Glutamatergic neuron (in vitro differentiated cells): ENCODE measurements around the gene THSD4. TPM values are rescaled to one million over a fixed set of nuclear protein-coding genes. Genes with fewer than 3 reads are reported as not detected.

Experiments used
- DNase-seq: peaks from one replicate; pipeline ENCODE4 v3.0.0; 2022
- H3K27ac Mint-ChIP-seq: one replicate; pipeline ENCODE4 v1.8.0; 2020; ENCODE audit warnings: mild to moderate bottlenecking, mixed read lengths, inconsistent platforms; ENCODE audit not compliant: unreplicated experiment
- H3K27me3 Mint-ChIP-seq: one replicate; pipeline ENCODE4 v1.8.0; 2020; ENCODE audit warnings: mild to moderate bottlenecking, moderate library complexity, mixed read lengths, inconsistent platforms; ENCODE audit not compliant: unreplicated experiment
- H3K36me3 Mint-ChIP-seq: one replicate; pipeline ENCODE4 v1.8.0; 2020; ENCODE audit warnings: mild to moderate bottlenecking, mixed read lengths, inconsistent platforms; ENCODE audit not compliant: unreplicated experiment
- H3K4me1 Mint-ChIP-seq: one replicate; pipeline ENCODE4 v1.8.0; 2020; ENCODE audit warnings: mild to moderate bottlenecking, low read depth, mixed read lengths, inconsistent platforms; ENCODE audit not compliant: unreplicated experiment
- H3K4me3 Mint-ChIP-seq: one replicate; pipeline ENCODE4 v1.8.0; 2020; ENCODE audit warnings: mild to moderate bottlenecking, mixed read lengths, inconsistent platforms; ENCODE audit not compliant: unreplicated experiment
- H3K9me3 Mint-ChIP-seq: one replicate; pipeline ENCODE4 v1.8.0; 2020; ENCODE audit warnings: mild to moderate bottlenecking, moderate library complexity, mixed read lengths, inconsistent platforms; ENCODE audit not compliant: unreplicated experiment
- total RNA-seq: library from RNA; stranded (reverse); fragmentation: NEBNext Ultra II Directional; extraction: Animal tissue kit (Norgen Biotek cat#: 25700); gene quantifications from one replicate; pipeline ENCODE4 v1.2.1, GENCODE V29; 2021; ENCODE audit not compliant: unreplicated experiment
- TF ChIP-seq, protein P1 (sequence below): fragments of 200-600 bp; sonication (generic); IDR thresholded peaks from one replicate; pipeline ENCODE4 v1.5.0; 2021; ENCODE audit not compliant: partially characterized antibody, unreplicated experiment

THSD4 gene
- total RNA-seq, 1 donor from 2014 or later, result 12.3 TPM

DNA sequence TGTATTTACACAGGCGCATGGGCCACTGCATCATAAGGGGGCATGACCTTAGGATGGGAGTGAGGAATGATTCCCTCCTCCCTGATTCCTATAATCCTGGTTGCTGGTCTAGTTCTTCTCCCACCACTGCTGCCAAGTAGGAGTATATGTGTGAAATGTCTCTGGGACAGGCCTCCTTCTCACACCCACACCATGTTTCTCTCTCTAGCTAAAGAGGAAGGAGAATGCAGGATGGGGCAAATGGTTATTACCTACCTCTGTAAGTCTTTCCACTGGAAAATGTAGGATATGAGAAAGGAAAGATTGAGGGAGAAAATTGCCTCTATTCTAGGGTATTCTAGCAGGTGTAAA is 159.2 kb downstream of the THSD4 start:
- Mint-ChIP-seq H3K36me3 (peaks cover 4% of the 10 kb centered on the region), H3K27me3 (no peaks in the 10 kb centered on the region), H3K27ac (no peak overlapping the region), H3K4me1 (no peaks in the 10 kb centered on the region), H3K4me3 (no peak overlapping the region), H3K9me3 (no peaks in the 10 kb centered on the region)
- DNase-seq, result no peak
- TF ChIP-seq, protein P1, sequence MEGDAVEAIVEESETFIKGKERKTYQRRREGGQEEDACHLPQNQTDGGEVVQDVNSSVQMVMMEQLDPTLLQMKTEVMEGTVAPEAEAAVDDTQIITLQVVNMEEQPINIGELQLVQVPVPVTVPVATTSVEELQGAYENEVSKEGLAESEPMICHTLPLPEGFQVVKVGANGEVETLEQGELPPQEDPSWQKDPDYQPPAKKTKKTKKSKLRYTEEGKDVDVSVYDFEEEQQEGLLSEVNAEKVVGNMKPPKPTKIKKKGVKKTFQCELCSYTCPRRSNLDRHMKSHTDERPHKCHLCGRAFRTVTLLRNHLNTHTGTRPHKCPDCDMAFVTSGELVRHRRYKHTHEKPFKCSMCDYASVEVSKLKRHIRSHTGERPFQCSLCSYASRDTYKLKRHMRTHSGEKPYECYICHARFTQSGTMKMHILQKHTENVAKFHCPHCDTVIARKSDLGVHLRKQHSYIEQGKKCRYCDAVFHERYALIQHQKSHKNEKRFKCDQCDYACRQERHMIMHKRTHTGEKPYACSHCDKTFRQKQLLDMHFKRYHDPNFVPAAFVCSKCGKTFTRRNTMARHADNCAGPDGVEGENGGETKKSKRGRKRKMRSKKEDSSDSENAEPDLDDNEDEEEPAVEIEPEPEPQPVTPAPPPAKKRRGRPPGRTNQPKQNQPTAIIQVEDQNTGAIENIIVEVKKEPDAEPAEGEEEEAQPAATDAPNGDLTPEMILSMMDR, result no peak

DNA sequence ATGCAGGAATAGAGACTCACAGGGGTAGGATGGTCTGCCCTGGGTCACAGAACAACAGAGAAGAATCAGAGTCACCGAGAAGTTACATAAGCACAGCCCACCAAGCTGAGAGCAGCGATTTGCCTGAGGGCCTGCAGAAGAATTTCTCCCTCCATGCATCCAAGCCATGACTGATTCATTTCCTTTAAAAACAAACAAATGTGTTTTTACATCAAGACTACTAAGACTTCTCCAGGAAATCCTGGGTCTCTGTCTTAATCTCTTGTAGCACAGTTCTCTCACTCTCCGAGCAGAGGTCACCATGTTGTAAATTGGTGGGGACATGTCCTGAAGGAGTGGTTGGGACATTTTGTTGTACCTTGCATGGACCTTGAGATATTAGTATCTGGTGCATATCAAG is 159.8 kb downstream of the THSD4 start:
- Mint-ChIP-seq H3K4me1 (no peaks in the 10 kb centered on the region), H3K4me3 (no peak overlapping the region), H3K27ac (no peak overlapping the region), H3K27me3 (no peaks in the 10 kb centered on the region), H3K36me3 (peaks cover 4% of the 10 kb centered on the region), H3K9me3 (no peaks in the 10 kb centered on the region)
- TF ChIP-seq, protein P1, result no peak
- no peak for DNase-seq

- DNase-seq, result no peak
- Mint-ChIP-seq H3K36me3 (no peaks in the 10 kb centered on the region), H3K27ac (no peak overlapping the region), H3K4me1 (no peaks in the 10 kb centered on the region), H3K9me3 (no peaks in the 10 kb centered on the region), H3K4me3 (no peak overlapping the region), H3K27me3 (no peaks in the 10 kb centered on the region)
- TF ChIP-seq, protein P1, result no peak
These were observed 160.5 kb downstream of the THSD4 start for GRCh38 chr15:71275566-71276335.

DNA sequence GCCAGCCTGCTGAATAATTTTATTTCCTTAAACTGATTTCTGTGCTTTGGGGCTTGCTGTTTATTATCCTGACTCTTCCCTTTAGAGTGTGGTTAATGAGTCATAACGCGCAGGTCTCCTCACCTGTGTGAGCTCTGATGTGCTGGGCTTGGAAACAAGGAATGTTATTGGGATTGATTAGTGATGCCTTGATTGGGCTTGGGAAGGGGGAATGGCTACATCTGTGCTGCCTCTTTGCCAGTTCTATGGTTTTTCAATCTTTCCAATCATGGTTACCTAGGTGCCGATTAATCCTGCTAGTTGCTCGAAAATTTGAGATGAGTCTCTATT is 161.0 kb downstream of the THSD4 start:
- no peak overlapping the region for H3K27ac Mint-ChIP-seq

More for the DNA sequence above, 161.0 kb downstream of the THSD4 start:
- DNase-seq, result no peak
- TF ChIP-seq, protein P1, result no peak
- Mint-ChIP-seq H3K27me3 (no peaks in the 10 kb centered on the region), H3K9me3 (no peaks in the 10 kb centered on the region), H3K4me1 (no peaks in the 10 kb centered on the region), H3K4me3 (no peak overlapping the region), H3K36me3 (no peaks in the 10 kb centered on the region)
